Esophagus squamous epithelium (tissue), 5 donors: ENCODE data around the gene CLDN18. TPM values are rescaled to one million over a fixed set of nuclear protein-coding genes. Genes with fewer than 3 reads are reported as not detected.

Source experiments
- DNase-seq: peaks from one replicate; lab custom pipeline; 2025; lab: John Stamatoyannopoulos, UW
- H3K27ac ChIP-seq, 4 donors: fragments of 200-600 bp; sonication (generic); one replicate each; pipeline ENCODE4 v1.5.1; 2016 to 2019; ENCODE audit warnings: mild to moderate bottlenecking in 1 of 4
- H3K27me3 ChIP-seq, 4 donors: fragments of 200-600 bp; sonication (generic); 1 replicate in 3 of 4; 2 replicates in 1 of 4; pipeline versions ENCODE4 v1.5.1 to v1.6.0; 2017 to 2021; ENCODE audit warnings: antibody characterized with exemption in 1 of 4
- H3K36me3 ChIP-seq, 3 donors: fragments of 200-600 bp; sonication (generic); one replicate each; pipeline ENCODE4 v1.5.1; 2016 to 2019
- H3K4me1 ChIP-seq, 3 donors: fragments of 200-600 bp; sonication (generic); one replicate each; pipeline ENCODE4 v1.5.1; 2017 to 2019
- H3K4me3 ChIP-seq, 4 donors: fragments of 200-600 bp; sonication (generic); 1 replicate in 3 of 4; 2 replicates in 1 of 4; pipeline ENCODE4 v1.5.1; 2016 to 2019; ENCODE audit warnings: mild to moderate bottlenecking in 2 of 4, moderate library complexity in 1 of 4
- H3K9me3 ChIP-seq, 3 donors: fragments of 200-600 bp; sonication (generic); one replicate each; pipeline ENCODE4 v1.5.1; 2016 to 2019
- CTCF ChIP-seq, 6 experiments: fragments of 450-650 bp in 4 of 6; fragments of 200-600 bp in 2 of 6; sonication (generic) in 2 of 6; IDR thresholded peaks; one replicate each; pipeline ENCODE4 v1.5.1; 2016 to 2019; ENCODE audit warnings: antibody characterized with exemption in 6 of 6, mild to moderate bottlenecking in 4 of 6, moderate library complexity in 4 of 6
- POLR2A ChIP-seq, 4 donors: fragments of 450-650 bp; IDR thresholded peaks; one replicate each; pipeline ENCODE4 v1.6.1; 2017; ENCODE audit warnings: antibody characterized with exemption in 4 of 4, mild to moderate bottlenecking in 4 of 4, moderate library complexity in 3 of 4
- WGBS, 2 donors: methylation state at CpG; one replicate each; pipeline ENCODE4 v1.1.5; 2018; 5-methylcytosine and 5-hydroxymethylcytosine counted together
- intact Hi-C: fragments of 100-400 bp; cut with DNase I; formaldehyde crosslinking; loops from one replicate; pipeline ENCODE4 v1.15.0; 2022
- total RNA-seq, 4 donors: library from RNA; depleted of rRNA; stranded (reverse); fragments of >200 nt; gene quantifications; one replicate each; pipeline ENCODE4 v1.1.0, GENCODE V29; 2016
- donor health status: DM: yes; HTN: yes; CAD: no.

Gene CLDN18
- total RNA-seq, 4 donors from 2014 or later = 0.38 TPM; not detected in 3

GRCh38 chr3:138007898-138008297 is 2.1 kb upstream of the CLDN18 start:
- no peaks in the 10 kb centered on the region for H3K36me3 ChIP-seq
- H3K4me3 ChIP-seq = no peak overlapping the region
- no peak for DNase-seq

GRCh38 chr3:138010273-138010590 is 267 bp downstream of the CLDN18 start:
- Histone ChIP-seq H3K27ac (no peak overlapping the region), H3K4me1 (no peaks in the 10 kb centered on the region), H3K9me3 (no peaks in the 10 kb centered on the region), H3K4me3 (no peak overlapping the region), H3K27me3 (no peaks in the 10 kb centered on the region), H3K36me3 (no peaks in the 10 kb centered on the region)
- 88 to 89% methylated on average over 5 to 6 of the region's 14 CpGs for WGBS, 2 donors
- TF ChIP-seq CTCF (IDR thresholded peaks at IDR 0.05) = no peak
- TF ChIP-seq POLR2A (IDR thresholded peaks at IDR 0.05) = no peak
- no peak for DNase-seq
- intact Hi-C loops = no loop called here

More at GRCh38 chr3:138007898-138008297, 2.1 kb upstream of the CLDN18 start:
- 56 to 82% methylated on average over 1 of the region's 1 CpG for WGBS, 2 donors
- no peaks in the 10 kb centered on the region for H3K27me3 ChIP-seq
- H3K4me1 ChIP-seq = no peaks in the 10 kb centered on the region
- no peak overlapping the region for H3K27ac ChIP-seq
- intact Hi-C loops = no loop called here
- TF ChIP-seq POLR2A (IDR thresholded peaks at IDR 0.05) = no peak
- no peak for TF ChIP-seq CTCF (IDR thresholded peaks at IDR 0.05)
- H3K9me3 ChIP-seq = no peaks in the 10 kb centered on the region

GRCh38 chr3:138011722-138012121 is 1.8 kb downstream of the CLDN18 start:
- DNase-seq = no peak
- no peaks in the 10 kb centered on the region for H3K36me3 ChIP-seq
- H3K27me3 ChIP-seq = no peaks in the 10 kb centered on the region
- no peak overlapping the region for H3K27ac ChIP-seq
- intact Hi-C loops = no loop called here
- no peak for TF ChIP-seq POLR2A (IDR thresholded peaks at IDR 0.05)
- no peak for TF ChIP-seq CTCF (IDR thresholded peaks at IDR 0.05)
- H3K4me3 ChIP-seq = no peak overlapping the region
- H3K4me1 ChIP-seq = no peaks in the 10 kb centered on the region
- 63 to 80% methylated on average over 2 of the region's 2 CpGs for WGBS, 2 donors
- no peaks in the 10 kb centered on the region for H3K9me3 ChIP-seq

- Histone ChIP-seq H3K36me3 (no peaks in the 10 kb centered on the region), H3K27me3 (no peaks in the 10 kb centered on the region), H3K9me3 (no peaks in the 10 kb centered on the region), H3K4me1 (no peaks in the 10 kb centered on the region), H3K27ac (no peak overlapping the region), H3K4me3 (no peak overlapping the region)
- WGBS, 2 donors = 90 to 97% methylated on average over 3 to 4 of the region's 4 CpGs
- no peak for DNase-seq
- intact Hi-C loops = no loop called here
- TF ChIP-seq CTCF (IDR thresholded peaks at IDR 0.05) (no peak), POLR2A (IDR thresholded peaks at IDR 0.05) (no peak)
Measured at GRCh38 chr3:138012526-138012925, 2.6 kb downstream of the CLDN18 start.

GRCh38 chr3:138016065-138016464 is 6.1 kb downstream of the CLDN18 start:
- H3K27ac ChIP-seq = no peak overlapping the region
- TF ChIP-seq CTCF (IDR thresholded peaks at IDR 0.05) (no peak), POLR2A (IDR thresholded peaks at IDR 0.05) (no peak)
- intact Hi-C loops = no loop called here

More at GRCh38 chr3:138016065-138016464, 6.1 kb downstream of the CLDN18 start:
- Histone ChIP-seq H3K9me3 (no peaks in the 10 kb centered on the region), H3K4me1 (no peaks in the 10 kb centered on the region), H3K4me3 (no peak overlapping the region), H3K27me3 (no peaks in the 10 kb centered on the region), H3K36me3 (no peaks in the 10 kb centered on the region)
- 67 to 79% methylated on average over 2 of the region's 2 CpGs for WGBS, 2 donors
- no peak for DNase-seq
